Activated CD4-positive, alpha-beta T cell treated with anti-CD3 and anti-CD28 coated beads, Interleukin-10, Interleukin-2, amounts not matched to agents 100 ng/mL and 50 ng/mL, durations not matched to agents 16 hours and 8 hours (primary cell): Measurements from ENCODE around the gene RRP9.
A peak's percentile ranks its signal among the peaks of the same experiment; 100 is the strongest.
"Not testable (repeated sequence)": the region's sequence is repeated elsewhere in the genome, so short reads cannot be mapped to it uniquely, and the experiment has no call there.

Source experiments
- DNase-seq: peaks from one replicate; pipeline ENCODE4 v3.0.0-alpha.2; 2020

Gene RRP9

DNA sequence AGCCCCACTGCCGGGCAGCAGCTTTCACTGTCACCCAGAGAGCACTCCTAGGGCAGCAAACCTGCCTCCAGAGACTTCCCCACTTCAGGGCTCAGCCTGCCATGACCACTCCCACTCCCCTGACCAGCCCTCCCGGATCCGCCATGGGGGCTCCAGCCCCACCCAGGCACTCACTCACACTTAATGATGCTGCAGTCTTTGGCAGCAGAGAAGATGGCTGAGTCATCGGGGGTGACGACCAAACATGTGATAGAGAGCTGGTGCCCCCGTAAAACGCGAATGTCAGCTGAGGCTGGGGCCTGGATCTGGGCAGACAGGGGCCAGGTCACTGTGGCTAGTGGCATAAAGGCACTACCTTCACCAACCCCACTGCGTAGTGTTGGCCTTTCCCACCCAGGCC, 4.7 kb downstream of the RRP9 start:
- no peak for DNase-seq

DNA sequence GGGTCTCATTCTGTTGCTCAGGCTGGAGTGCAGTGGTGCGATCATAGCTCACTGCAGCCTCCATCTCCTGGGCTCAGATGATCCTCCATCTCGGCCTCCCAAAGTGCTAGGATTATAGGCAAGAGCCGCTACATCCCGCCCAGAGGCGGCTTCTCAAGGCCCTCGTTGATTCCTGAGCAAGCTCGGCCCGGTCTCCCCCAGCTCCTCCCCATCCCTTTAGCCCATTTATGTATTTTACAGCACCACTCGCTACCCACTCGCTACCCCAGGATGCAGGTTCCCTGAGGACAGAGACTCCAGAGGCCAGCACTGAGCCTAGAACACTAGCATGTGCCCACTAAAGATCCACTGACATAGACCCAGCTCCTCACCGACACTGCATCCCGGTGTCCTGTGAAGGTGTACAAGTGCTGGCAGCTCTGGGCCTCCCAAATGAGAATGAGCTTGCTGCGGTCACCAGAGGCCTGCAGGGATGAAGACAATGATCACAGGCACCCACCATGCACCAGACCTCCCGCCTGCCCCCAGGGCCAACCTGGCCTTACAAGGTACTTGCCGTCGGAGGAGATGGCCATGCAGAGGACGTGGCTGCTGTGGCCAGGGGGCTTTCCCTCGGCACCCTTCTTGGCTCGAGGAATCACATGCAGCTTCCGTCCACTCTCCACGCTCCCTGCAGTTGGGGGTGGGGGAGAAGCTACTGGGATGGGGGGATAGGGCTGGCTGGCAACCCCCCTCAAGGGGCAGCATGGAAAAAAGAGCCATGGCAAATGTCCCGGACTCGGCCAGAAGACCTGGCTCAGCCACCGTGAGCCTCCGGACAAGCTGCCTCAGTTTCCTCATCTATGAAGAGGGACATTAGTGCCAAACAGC, 5.6 kb downstream of the RRP9 start:
- no peak for DNase-seq

DNA sequence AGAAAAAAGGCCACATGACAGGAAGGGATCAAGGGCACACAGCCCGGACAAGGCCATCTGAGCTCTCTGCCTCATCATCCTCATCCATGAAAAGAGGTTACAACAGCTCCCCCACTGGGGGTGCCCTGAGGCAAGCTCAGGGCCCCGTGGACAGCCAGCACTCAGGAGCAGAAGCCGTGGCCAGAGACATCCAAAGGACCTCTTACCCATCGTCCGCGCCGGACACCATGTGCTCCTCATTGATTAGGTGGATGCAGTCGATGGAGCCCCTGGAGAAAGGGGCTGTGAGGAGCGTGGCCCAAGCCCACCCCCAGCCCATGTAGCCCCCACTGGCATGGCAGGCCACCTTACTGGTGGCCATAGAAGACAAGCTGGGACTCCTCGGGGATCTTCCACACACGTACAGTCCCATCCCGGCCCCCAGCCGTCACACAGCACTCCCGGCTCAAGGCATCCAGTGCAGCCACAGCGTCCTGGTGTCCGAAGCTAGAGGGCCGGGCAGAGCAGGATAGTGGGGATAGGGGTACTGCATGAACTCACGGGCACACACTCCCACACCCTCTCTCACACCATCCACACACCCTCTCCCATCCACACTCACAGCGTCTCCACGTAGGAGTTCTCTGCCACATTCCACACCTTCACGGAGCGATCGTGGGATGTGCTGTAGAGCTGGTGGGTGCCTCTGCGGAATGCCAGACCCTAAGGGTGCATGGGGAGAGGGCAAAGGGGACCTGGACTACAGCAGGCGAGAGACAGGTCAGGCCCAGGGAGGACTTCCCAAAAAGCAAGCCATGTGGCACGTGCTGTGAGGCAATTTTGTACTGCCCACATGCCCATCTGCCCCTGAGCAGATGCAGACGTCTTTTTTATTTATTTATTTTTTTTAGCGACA, 6.5 kb downstream of the RRP9 start:
- no peak for DNase-seq

DNA sequence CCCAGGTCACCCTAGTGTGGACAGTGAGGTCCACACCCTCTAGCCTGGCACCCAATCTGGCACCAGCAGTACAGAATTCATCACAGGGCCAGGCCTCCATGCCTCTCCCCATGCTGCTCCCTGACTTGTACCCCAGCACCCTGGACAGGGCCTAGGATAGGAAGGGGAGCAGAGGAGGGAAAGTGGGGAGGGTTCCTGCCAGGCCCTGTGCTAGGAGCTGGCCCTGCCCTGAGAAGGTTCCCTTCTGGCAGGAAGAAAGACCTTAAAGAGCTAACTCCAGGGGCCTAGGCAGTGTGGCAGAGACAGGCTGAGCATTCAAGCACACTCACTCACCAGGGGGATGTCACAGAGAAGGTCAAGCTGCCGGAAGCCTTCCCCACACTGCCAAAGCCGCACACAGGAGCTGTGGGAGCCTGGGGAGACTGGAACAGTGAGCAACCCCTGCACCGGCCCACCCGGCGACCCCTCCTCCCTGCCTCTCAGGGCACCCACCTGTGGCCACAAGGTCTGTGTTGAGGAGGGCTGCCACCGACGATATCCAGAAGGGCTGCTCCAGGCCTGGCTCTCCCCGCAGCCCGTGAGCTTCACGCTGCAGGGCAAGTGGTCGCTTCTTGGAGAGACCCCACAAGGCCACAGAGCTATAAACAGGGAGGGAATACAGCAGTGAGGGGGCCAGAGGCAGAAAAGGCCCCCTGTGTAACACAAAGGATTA, 7.4 kb downstream of the RRP9 start:
- no peak for DNase-seq

DNA sequence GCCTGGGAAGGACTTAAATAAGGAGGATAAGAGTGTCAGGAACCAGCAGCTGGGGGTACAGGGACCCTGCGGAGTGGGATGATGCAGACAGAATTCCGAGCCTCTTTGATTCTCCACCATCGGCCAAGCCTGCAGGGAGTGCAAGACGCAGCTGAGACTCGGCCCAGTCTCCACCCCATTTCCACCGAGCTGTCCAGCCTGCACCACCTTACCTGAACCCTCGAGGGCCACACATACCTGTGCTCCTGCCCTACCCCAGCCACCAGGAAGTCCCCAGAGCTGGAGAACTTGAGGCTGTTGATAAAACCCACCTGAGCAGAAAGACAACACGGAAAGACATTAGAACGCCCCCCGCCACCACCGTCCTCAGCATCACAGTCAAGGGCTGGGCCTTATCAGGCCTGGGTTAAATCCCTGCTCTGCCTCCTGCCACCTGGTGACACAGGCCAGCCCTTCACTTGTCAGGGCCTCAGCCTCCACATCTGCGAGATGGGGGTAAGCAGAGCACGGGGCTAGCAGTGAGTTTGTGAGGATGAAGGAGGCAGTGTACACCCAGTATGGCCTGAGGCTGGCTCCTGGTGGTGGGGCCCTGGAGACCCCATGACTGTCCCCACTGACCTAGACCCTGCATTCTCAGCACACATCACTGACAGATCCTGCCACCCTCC, 8.1 kb downstream of the RRP9 start:
- DNase-seq = no peak

DNA sequence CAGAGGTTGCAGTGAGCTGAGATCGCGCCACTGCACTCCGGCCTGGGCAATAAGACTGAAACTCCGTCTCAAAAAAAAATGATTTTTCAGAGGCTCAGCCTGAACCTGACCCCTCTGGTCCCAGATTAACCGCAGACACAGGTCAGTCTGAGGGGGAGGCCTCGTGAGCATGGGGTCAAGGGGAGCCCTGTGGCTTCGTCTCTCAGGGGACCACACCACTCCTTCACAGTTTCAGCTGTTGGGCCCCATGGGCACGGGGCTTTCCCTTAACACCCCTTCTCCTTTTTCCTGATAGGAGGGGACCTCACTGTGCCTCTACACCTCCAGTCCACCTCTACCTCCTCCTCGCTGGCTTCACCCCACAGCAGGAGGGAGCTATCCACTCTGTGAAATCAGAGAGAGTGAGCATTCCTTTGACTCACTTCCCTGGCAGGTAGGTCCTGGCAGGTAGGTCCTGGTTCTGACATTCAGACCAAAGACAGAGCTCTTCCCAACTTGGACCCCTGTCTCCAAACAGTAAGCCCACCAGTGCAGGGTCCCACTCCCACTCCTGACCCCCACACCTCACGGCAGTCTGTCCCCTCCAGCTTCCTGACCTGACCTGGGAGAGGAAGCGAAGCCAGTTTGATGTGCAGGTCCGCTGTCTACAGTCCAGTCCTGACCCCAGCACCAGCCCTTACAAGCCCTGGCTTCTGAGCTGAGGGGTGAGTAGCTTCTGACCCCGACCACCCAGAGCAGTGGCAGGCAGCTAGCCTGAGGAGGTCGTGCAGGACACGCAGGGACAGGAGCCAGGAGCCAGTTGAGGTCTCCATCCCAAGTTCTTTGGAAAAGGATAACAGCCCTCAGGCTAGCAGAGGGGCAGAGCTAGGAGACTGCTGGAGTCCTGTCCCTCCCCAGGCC, 9.0 kb downstream of the RRP9 start:
- DNase-seq = no peak

DNA sequence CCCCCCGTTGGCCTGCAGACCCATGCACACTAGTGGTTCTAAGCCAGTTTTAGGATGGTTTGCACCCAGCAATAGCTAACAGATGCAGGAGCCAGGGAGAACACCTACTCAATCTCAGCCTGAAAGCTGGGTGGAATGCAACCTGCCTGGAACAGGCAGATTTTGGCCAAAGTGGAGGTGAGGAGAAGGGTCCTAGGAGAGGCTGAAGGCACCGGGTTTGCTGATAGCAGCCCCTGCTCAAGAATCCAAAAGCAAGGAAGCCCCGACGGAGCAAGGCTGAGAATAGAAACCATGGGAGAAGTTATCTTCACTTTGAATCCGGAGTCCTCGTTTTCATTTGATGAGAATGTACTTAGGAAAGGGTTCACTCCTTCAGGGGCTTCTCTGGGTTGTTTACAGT, 9.9 kb downstream of the RRP9 start:
- DNase-seq = no peak

DNA sequence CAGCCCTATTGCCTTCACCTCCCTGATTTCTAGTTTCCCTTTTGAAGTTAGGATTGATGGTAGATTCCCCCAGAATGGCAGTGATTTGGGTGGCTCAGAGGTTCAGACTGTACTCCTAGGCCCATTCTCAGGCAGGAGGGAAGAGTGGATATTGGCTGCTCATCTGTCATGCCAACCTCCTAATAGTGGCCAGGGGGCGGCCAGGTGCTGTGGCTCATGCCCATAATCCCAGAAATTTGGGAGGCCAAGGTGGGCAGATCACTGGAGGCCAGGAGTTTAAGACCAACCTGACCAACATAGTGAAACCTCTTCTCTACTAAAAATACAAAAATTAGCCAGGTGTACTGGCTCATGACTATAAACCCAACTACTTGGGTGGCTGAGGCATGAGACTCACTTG, 11.3 kb downstream of the RRP9 start:
- DNase-seq = no peak

DNA sequence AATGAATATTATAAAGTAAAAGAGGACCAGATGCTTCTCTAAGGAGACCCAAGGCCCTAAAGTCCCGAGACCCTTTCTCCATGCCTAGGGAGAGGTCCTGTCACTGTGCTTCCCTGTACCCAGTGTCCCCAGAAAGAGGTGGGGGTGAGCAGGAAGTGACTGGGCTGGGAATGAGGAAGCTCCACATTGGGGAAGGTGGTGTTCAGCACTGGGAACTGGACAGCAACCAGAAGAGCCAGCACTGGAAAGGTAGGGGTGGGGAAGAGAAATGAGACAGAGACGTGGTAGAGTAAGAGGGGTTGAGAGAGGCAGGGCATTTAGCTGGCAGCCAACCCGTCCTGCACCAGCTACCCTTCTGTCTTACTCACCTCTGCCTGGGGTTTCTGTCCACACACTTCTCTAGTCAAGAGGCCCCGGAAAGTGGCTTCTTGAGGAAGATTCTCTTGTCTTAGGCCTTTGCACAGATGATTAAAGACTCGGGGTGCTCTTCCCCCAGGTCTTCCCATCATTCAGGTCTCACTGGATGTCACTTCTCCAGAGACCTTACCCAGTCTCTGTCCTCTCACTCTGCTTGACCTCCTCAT, 12.2 kb downstream of the RRP9 start:
- DNase-seq = no peak

DNA sequence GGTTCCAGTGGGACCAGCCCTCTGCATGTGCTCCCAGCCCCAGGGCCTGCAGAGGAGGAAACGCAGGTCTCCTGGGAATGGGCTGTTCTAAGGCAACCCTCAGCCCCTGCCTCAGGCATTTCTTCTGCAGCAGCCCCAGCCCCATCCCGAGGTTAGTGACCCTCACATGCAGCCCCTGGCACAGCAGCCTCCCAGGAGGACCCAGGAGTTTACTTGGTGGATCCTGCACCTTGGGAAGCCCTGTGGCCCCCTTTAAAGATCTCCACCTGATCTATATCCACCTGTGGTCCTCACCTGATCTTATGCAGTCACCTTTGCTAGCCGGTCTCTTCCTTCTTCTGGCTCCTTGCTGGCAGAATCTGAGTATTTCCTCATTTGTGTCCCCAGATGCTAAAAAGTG, 12.7 kb downstream of the RRP9 start:
- DNase-seq = not testable (repeated sequence)

DNA sequence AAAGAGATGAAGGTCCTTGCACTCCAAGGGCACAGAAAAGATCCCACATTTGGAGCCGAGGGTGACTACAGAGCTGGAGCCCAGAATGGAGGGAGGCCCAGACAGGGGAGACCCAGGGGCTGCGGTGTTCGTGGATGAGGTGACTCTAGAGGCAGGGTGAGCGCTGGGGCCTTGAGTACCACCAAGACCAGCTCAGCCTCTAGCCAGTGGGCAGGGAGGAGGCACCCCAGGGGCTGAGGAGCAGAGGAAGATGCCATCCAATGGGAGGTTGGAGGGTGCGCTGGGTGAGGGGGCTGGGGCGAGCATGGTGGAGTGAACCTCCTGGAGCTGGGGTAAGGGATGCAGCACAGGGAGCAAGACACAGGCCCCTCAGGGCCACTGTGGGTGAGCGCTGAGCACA, 13.3 kb downstream of the RRP9 start:
- no peak for DNase-seq

DNA sequence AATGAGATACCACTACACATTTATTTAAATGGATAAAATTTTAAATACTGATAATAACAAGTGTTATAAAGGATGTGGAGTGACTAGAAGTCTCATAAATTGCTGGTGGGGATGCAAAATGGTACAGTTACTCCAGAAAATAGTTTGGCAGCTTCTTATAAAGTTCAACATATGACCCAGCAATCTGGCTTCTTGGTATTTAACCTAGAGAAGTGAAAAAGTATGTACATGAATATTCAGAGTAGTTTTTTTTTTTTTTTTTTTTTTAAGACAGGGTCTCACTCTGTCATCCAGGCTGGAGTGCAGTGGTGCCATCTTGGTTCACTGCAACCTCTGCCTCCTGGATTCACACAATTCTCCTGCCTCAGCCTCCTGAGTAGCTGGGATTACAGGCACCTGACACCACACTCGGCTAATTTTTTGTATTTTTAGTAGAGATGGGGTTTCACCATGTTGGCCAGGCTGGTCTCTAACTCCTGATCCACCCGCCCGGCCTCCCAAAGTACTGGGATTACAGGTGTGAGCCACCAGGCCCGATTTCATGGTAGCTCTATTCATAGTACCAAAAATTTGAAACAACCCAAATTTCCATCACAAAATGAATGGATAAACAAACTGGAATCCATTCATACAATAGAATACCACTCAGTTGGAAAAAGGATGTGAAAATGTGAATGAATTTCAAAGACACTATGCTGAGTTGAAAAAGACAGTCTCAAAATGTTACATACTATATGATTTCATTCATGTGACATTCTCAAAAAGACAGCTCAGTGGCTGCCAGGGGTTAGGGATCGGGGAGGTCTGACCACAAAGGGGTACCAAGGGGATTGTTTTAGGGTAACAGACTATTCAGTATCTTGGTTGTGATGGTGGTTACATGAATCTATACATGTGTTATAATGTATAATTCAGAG, 14.4 kb downstream of the RRP9 start:
- DNase-seq = no peak

DNA sequence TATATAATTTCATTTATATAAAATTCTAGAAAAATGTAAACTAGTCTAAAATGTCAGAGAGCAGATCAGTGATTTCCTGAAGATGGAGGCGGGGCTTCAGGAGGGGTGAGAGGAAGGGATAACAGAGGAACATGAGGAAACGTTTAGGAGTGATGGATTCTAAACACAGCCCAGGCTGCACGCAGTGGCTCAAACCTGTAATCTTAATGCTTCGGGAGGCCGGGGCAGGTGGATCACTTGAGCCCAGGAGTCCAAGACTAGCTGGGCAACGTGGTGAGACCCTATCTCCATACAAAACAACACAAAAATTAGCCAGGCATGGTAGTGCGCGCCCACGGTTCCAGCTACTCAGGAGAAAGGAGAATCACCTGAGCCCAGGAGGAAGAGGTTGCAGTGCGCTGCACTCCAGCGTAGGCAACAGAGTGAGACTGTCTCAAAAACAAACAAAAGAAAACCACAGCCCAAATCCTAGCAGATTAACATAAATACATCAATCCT, 20.6 kb downstream of the RRP9 start:
- no peak for DNase-seq

DNA sequence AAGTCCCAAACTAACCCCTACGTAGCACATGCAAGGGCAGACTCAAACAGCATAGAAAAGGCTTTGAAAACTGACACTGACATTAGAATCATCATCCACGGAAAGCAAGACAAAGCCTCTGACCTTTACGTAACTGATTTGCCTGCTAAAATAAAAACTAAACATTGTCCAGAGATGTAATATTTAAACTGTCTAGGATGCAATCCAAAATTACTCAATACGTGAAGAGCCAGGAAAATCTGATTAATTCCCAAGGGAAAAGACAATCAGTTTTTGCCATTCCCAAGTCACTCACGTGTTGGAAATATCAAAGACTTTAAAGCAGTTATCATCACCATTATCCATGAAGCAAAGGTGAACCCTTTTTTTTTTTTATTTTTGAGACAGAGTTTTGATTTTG, 25.3 kb downstream of the RRP9 start:
- no peak for DNase-seq

DNA sequence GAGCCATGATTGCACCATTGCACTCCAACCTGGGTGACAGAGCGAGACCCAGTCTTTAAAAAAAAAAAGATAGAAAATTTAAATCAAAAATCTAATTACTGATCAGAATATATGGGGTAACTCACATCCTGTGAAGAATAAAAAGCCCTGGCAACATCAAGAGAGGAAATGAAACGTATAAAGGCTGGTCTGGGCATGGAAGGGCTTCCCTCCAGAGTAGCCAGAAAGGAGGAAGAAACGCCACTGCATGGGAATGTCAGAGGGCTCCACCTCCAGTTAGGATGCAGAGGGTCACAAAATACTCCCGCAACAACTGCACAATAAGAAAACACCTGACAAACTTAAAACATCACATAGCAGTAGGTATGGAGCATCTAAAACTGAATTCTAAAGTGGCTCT, 33.7 kb downstream of the RRP9 start:
- DNase-seq = no peak

DNA sequence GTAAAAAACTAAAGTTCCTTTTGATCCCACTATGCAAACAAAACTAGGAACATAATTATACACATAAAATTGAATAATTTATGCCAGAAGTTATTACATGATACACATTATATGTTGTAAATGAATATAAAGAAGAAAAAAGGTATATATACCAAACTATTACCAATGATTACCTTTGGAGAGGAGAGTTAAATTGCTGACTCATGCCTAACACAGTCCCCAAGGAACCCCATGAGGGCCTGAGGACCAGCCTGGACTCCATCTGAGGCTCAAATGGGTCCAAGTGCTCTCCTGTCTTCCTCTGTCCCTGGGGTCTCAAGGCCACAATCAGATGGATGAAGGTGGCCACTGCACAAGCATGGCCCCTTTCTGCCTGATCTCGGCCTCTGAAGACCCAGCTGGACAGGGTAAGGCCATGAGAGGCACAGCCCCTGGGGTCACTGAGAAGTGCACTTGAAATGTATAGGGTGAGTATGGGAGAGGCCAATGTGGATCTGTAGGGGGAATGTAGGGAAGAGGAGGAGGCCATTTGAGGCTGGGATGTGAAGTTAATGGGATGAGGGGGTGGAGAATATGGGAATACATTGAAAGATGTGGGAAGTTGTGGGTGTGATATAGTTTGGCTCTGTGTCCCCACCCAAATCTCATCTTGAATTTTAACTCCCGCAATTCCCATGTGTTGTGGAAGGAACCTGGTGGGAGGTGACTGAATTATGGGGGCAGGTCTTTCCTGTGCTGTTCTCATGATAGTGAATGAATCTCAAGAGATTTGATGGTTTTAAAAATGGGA, 37.5 kb downstream of the RRP9 start:
- DNase-seq = no peak

DNA sequence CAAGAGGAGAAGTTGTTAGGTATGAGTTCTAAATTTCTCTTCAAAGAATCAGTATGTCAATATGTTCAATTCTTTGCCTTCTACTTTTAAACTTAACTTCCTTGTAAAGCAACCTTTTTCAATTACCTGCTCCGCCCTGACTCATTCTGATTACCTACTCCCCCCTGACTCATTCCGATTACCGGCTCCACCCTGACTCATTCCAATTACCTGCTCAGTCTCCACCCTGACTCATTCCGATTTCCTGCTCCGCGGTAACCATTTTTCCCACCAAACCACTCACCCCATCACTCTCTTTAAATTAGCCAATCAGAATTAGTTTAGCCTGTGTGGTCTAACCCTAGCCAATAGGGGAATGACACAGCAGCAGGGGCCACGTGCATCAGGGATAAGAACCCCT, 39.3 kb downstream of the RRP9 start:
- DNase-seq = peak; percentile 94

DNA sequence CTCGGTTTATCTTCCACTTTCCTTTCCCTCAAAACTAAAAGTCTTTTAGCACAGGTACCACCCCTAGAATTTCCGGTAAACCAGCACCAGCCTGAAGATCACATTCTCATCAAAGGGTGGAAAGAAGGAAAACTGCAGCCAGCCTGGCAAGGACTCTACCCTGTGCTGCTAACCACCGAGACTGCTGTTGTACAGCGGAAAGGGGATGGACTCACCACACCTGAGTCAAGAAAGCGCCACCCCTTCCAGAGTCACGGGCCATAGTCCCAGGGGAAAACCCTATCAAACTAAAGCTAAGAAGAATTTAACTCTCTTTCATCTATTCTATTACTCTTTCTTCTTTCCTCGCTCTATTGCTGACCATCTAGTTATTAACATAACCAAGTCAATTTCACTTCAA, 41.7 kb downstream of the RRP9 start:
- DNase-seq = peak; percentile 33

DNA sequence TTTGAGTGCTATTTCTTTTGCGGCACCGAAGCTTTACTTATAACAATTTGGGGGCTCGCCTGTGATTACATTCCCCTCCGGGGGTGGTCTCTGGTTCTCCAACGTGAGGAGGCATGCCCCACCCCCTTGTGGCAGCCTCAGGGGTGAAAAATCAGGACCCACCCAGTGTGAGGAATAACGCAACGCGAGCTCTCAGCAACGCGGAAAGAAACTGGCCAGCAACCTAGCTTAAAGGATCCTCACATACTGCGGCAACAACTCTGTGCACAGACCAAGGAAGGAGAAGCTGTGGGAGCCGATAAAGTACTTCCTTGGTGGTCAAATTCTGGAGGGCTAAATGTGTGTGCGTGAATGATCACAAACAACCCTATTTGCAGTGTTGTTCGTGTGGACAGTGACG, 44.3 kb downstream of the RRP9 start:
- DNase-seq = no peak
